Stimulated activated CD8-positive, alpha-beta memory T cell treated with anti-CD3 and anti-CD28 coated beads, Interleukin-12 subunit alpha, Interleukin-12 subunit beta, amount 100 ng/mL, for 4 hours (primary cell): ENCODE data around the gene NCKAP5.

Experiments
- DNase-seq: peaks from one replicate; pipeline ENCODE4 v3.0.0-alpha.2; 2020; ENCODE audit warnings: low read depth

NCKAP5 gene

GRCh38 chr2:132754392-132754791, 813.9 kb downstream of the NCKAP5 start:
- DNase-seq = no peak

- DNase-seq = no peak
Observed at GRCh38 chr2:132752421-132753206, 815.6 kb downstream of the NCKAP5 start.

- no peak for DNase-seq
Observed at GRCh38 chr2:132751836-132752235, 816.4 kb downstream of the NCKAP5 start.

- no peak for DNase-seq
Observed at GRCh38 chr2:132750606-132751005, 817.7 kb downstream of the NCKAP5 start.

GRCh38 chr2:132747046-132747445, 821.2 kb downstream of the NCKAP5 start:
- DNase-seq = no peak

GRCh38 chr2:132741754-132742153, 826.5 kb downstream of the NCKAP5 start:
- no peak for DNase-seq

GRCh38 chr2:132740081-132740720, 828.1 kb downstream of the NCKAP5 start:
- no peak for DNase-seq

GRCh38 chr2:132738223-132738622, 830.0 kb downstream of the NCKAP5 start:
- DNase-seq = no peak

- DNase-seq = no peak
Observed at GRCh38 chr2:132736059-132736458, 832.2 kb downstream of the NCKAP5 start.

GRCh38 chr2:132734961-132735360, 833.3 kb downstream of the NCKAP5 start:
- DNase-seq = no peak

- DNase-seq = no peak
Observed at GRCh38 chr2:132733094-132733493, 835.2 kb downstream of the NCKAP5 start.

- no peak for DNase-seq
Observed at GRCh38 chr2:132732694-132733093, 835.6 kb downstream of the NCKAP5 start.

GRCh38 chr2:132731441-132731840, 836.8 kb downstream of the NCKAP5 start:
- DNase-seq = no peak

GRCh38 chr2:132730611-132731010, 837.7 kb downstream of the NCKAP5 start:
- DNase-seq = no peak

GRCh38 chr2:132729522-132729921, 838.7 kb downstream of the NCKAP5 start:
- DNase-seq = no peak

GRCh38 chr2:132726155-132726554, 842.1 kb downstream of the NCKAP5 start:
- no peak for DNase-seq

GRCh38 chr2:132725748-132726147, 842.5 kb downstream of the NCKAP5 start:
- no peak for DNase-seq

GRCh38 chr2:132725148-132725547, 843.1 kb downstream of the NCKAP5 start:
- DNase-seq = no peak

- DNase-seq = no peak
Observed at GRCh38 chr2:132721938-132722337, 846.3 kb downstream of the NCKAP5 start.

GRCh38 chr2:132720393-132720792, 847.9 kb downstream of the NCKAP5 start:
- no peak for DNase-seq

GRCh38 chr2:132719480-132719879, 848.8 kb downstream of the NCKAP5 start:
- DNase-seq = no peak

GRCh38 chr2:132716954-132717353, 851.3 kb downstream of the NCKAP5 start:
- DNase-seq = no peak
